ENCODE data around the gene OR8A1.

- TF ChIP-seq EZH2 (IDR thresholded peaks at IDR 0.05; ENCODE audit: insufficient read depth, poor library complexity, severe bottlenecking) (no peak), EZH2phosphoT487 (IDR thresholded peaks at IDR 0.05; ENCODE audit: insufficient read depth, low read depth) (no peak)
These were observed 36.2 kb upstream of the OR8A1 start for GRCh38 chr11:124533626-124534025.

Measured in GM23248 (cell line).